Prostate gland (tissue), 2 donors: Measurements from ENCODE around the gene PEX19. TPM values are rescaled to one million over a fixed set of nuclear protein-coding genes. Genes with fewer than 3 reads are reported as not detected.

Experiments used
- DNase-seq: peaks from one replicate; pipeline ENCODE4 v3.0.0-alpha.2; 2019; ENCODE audit warnings: low spot score
- H3K27ac ChIP-seq, 2 donors: fragments of 200-600 bp; sonication (generic); 2 replicates each; pipeline ENCODE4 v1.5.1; 2017 to 2019
- H3K27me3 ChIP-seq: fragments of 200-600 bp; sonication (generic); replicated peaks from 2 replicates; pipeline ENCODE4 v1.5.1; 2019; ENCODE audit not compliant: insufficient read depth
- H3K36me3 ChIP-seq, 2 donors: fragments of 200-600 bp; sonication (generic); 1 replicate in 1 of 2; 2 replicates in 1 of 2; pipeline versions ENCODE4 v1.5.1 to v1.8.1; 2017 to 2019
- H3K4me1 ChIP-seq: fragments of 200-600 bp; sonication (generic); replicated peaks from 2 replicates; pipeline ENCODE4 v1.5.1; 2019
- H3K4me3 ChIP-seq, 2 donors: fragments of 200-600 bp; sonication (generic); 2 replicates each; pipeline ENCODE4 v1.5.1; 2017 to 2019
- H3K9me3 ChIP-seq: fragments of 200-600 bp; sonication (generic); 2 replicates; pipeline ENCODE4 v1.5.1; 2017
- POLR2A ChIP-seq: fragments of 450-650 bp; IDR thresholded peaks from one replicate; pipeline ENCODE4 v1.6.1; 2016; ENCODE audit warnings: antibody characterized with exemption, mild to moderate bottlenecking
- POLR2AphosphoS5 ChIP-seq: sonication (generic); formaldehyde crosslinking; IDR thresholded peaks from one replicate; pipeline ENCODE4 v1.6.1; 2017; ENCODE audit warnings: antibody characterized with exemption
- WGBS: methylation state at CpG from one replicate; pipeline ENCODE4 v1.1.5; 2018; 5-methylcytosine and 5-hydroxymethylcytosine counted together
- intact Hi-C: fragments of 100-400 bp; cut with DNase I; formaldehyde crosslinking; loops from one replicate; pipeline ENCODE4 v1.14.2; 2022
- total RNA-seq, 2 donors: library from RNA; depleted of rRNA; stranded (reverse); fragments of >200 nt; gene quantifications; one replicate each; pipeline ENCODE4 v1.1.0, GENCODE V29; 2016
- TF ChIP-seq, protein P1 (sequence below), 4 experiments: fragments of 200-600 bp in 2 of 4; fragments of 450-650 bp in 2 of 4; sonication (generic) in 2 of 4; IDR thresholded peaks; 1 replicate in 3 of 4; 2 replicates in 1 of 4; pipeline ENCODE4 v1.5.1; 2016 to 2019; ENCODE audit warnings: antibody characterized with exemption in 4 of 4, mild to moderate bottlenecking in 2 of 4, moderate library complexity in 2 of 4

PEX19 gene
- total RNA-seq, 2 donors from 2014 or later = 49.6 to 61.0 TPM

DNA sequence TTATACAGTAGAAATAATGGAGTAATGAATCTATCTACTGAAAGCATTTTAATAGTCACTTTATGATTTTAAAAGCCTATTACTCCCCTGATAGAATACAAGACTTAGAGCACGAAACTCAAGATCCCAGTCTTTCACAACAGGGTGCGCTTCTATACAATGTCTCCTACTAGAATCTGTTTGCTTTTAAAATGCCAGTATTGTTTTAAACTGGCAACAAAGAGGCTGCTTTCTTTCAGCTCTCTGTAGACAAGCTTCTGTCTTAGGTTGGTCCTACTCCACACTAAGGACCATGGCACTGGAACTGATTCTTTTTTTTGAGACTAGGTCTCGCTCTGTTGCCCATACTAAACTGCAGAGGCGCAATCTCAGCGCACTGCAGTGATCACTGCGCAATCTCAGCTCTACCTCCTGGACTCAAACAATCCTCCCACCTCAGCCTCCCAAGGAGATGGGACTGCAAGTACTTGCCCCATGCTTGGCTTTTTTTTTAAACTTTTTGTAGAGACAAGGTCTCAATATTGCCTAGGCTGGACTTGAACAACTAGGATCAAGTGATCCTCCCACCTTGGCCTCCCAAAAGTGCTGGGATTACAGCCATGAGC, 27.4 kb downstream of the PEX19 start:
- DNase-seq = no peak
- TF ChIP-seq, protein P1, sequence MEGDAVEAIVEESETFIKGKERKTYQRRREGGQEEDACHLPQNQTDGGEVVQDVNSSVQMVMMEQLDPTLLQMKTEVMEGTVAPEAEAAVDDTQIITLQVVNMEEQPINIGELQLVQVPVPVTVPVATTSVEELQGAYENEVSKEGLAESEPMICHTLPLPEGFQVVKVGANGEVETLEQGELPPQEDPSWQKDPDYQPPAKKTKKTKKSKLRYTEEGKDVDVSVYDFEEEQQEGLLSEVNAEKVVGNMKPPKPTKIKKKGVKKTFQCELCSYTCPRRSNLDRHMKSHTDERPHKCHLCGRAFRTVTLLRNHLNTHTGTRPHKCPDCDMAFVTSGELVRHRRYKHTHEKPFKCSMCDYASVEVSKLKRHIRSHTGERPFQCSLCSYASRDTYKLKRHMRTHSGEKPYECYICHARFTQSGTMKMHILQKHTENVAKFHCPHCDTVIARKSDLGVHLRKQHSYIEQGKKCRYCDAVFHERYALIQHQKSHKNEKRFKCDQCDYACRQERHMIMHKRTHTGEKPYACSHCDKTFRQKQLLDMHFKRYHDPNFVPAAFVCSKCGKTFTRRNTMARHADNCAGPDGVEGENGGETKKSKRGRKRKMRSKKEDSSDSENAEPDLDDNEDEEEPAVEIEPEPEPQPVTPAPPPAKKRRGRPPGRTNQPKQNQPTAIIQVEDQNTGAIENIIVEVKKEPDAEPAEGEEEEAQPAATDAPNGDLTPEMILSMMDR (IDR thresholded peaks at IDR 0.05) = no peak
- TF ChIP-seq POLR2A = no peak
- TF ChIP-seq POLR2AphosphoS5 = no peak
- Histone ChIP-seq H3K4me3 (no peak overlapping the region), H3K27me3 (no peaks in the 10 kb centered on the region), H3K4me1 (peaks cover 4% of the 10 kb centered on the region), H3K9me3 (no peaks in the 10 kb centered on the region), H3K27ac (no peak overlapping the region), H3K36me3 (no peaks in the 10 kb centered on the region)
- 92% methylated on average over 6 of the region's 6 CpGs for WGBS
- intact Hi-C loops = no loop called here

DNA sequence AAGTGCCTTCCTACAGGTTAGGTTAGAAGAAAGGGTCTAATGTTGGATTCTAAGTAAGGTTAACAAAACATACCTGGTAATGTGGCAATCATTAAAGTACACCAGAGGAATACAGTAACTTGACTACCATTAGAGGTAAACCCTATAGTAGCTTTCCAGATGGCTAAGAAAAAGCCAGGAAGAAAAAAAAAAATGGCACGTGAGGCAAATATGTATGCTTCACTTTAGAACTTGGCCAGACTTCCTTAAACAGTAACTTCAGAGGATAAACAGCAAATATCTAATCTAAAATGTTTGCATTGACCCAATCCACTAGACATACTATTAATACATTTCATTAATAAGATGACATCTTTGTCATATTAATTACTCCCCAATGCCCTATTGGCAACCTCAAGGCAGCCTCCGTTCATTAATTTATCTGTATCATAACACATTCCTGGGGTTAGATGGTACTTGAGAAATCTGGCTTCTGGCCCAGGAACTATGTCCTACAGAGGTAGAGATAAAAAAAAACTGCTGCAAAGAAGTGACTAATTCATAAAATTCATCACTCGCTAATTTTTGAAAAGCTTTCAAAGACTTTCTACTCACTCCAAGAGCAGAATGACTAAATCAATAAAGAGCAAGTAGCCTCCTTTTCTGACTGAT, 28.4 kb downstream of the PEX19 start:
- no peaks in the 10 kb centered on the region for H3K9me3 ChIP-seq
- 23% methylated on average over 3 of the region's 3 CpGs for WGBS
- no peak for DNase-seq
- no peak overlapping the region for H3K4me3 ChIP-seq
- H3K27me3 ChIP-seq = no peaks in the 10 kb centered on the region
- TF ChIP-seq, protein P1 (IDR thresholded peaks at IDR 0.05) = no peak
- TF ChIP-seq POLR2AphosphoS5 (no peak), POLR2A (no peak)
- intact Hi-C loops = no loop called here
- H3K36me3 ChIP-seq = no peaks in the 10 kb centered on the region
- H3K4me1 ChIP-seq = peaks cover 4% of the 10 kb centered on the region
- H3K27ac ChIP-seq = no peak overlapping the region

DNA sequence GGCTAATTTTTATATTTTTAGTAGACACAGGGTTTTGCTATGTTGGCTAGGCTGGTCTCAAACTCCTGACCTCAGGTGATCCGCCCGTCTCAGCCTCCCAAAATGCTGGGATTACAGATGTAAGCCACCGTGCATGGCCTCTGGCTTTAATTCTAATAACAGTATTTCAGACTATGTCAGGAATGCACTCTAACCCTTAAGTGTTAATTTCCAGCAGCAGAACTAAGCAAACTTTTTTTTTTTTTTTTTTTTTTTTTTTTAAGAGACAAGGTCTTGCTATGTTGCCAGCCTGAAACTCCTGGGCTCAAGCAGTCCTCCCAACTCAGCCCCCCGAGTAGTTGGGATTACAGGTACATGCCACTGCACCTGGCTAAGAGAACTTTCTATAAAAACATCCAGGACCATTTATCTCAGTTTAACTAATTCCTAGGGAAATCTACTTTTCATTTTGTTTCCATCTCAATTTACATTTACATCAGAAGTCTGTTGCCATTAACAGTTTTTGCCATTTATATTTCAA, 29.1 kb downstream of the PEX19 start:
- no peak for DNase-seq
- no peak overlapping the region for H3K4me3 ChIP-seq
- H3K4me1 ChIP-seq = peaks cover 4% of the 10 kb centered on the region
- H3K36me3 ChIP-seq = no peaks in the 10 kb centered on the region
- H3K27me3 ChIP-seq = no peaks in the 10 kb centered on the region
- H3K27ac ChIP-seq = no peak overlapping the region
- TF ChIP-seq POLR2A (no peak), POLR2AphosphoS5 (no peak)
- TF ChIP-seq, protein P1 (IDR thresholded peaks at IDR 0.05) = no peak
- no peaks in the 10 kb centered on the region for H3K9me3 ChIP-seq
- WGBS = 75% methylated on average over 4 of the region's 4 CpGs
- intact Hi-C loops = no loop called here

DNA sequence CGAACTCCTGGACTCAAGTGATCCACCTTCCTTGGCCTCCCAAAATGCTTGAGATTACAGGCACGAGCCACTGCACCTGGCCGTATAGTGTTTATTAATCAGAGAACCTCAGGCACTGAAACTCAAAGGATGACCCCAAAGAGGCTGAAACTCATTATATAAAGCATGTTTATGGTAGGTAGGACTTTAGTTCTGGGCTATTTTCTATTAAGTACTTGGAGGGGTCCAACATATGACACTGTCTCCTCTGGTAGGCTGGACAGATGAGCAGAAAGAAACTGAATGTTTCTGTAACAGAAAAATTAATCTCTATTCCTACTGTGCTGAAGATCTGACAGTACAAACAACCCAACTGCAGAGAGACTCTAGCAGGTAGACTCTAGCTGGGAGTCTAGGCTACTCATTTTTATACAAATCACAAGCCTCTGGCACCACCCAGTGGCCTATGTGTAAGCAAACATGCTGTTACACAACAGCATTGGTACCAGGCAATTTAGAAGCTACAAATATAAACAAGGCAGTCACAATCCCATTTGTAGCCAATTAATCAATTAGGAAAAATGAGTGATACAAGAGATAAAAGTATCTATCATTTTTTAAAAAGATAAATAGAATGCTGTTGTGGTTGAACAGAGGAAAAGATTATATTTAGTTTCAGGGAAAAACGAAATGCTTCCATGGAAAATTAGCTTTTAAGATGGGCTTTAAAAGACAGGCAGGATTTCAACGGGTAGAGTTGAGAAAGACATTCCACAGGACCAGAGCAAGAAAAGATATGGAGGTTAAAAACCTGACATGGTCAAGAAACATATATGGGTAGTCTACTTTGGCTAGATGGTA, 33.0 kb downstream of the PEX19 start:
- no peak overlapping the region for H3K27ac ChIP-seq
- no peaks in the 10 kb centered on the region for H3K36me3 ChIP-seq
- DNase-seq = peak; percentile 72
- no peak for TF ChIP-seq POLR2A
- TF ChIP-seq, protein P1 (IDR thresholded peaks at IDR 0.05) = peak; percentile 25 to 85 (median 78)
- TF ChIP-seq POLR2AphosphoS5 = peak; percentile 42
- H3K4me3 ChIP-seq = no peak overlapping the region
- 70% methylated on average over 5 of the region's 5 CpGs for WGBS
- no peaks in the 10 kb centered on the region for H3K27me3 ChIP-seq
- H3K9me3 ChIP-seq = no peaks in the 10 kb centered on the region
- intact Hi-C loops = loop anchor here (5.0 kb wide), 2 partner anchors 60 to 150 kb away; partner anchors contain the start of gene CASQ1
- no peaks in the 10 kb centered on the region for H3K4me1 ChIP-seq
